K562 (cell line): ENCODE results near the gene AP3S1. TPM values are rescaled to one million over a fixed set of nuclear protein-coding genes. Genes with fewer than 3 reads are reported as not detected.

ENCODE experiments used
- ATAC-seq: fragments of 200-7000 bp; cut with Tn5 transposase; 3 replicates; pipeline ENCODE4 v1.9.1; 2020; ENCODE audit warnings: moderate library complexity
- BruUV-seq: library from RNA; stranded (reverse); fragments of 400-500 nt; replicated peaks from 2 replicates; lab custom pipeline; 2021; lab: Mats Ljungman, UMichigan
- CTCF ChIA-PET: fragments of 300-600 bp; formaldehyde crosslinking; extraction: SDS; loops from one replicate; lab custom pipeline; 2021; ENCODE audit warnings: low intra/inter-chr PET ratio; lab: Yijun Ruan, JAX
- POLR2A ChIA-PET: fragments of 300-600, 350-650 bp; sonication (Branson Sonifier 250); formaldehyde crosslinking; extraction: SDS; loops from one replicate; lab custom pipeline; 2021; ENCODE audit warnings: antibody characterized with exemption, inconsistent platforms; lab: Yijun Ruan, JAX
- DNase-seq, 4 experiments: peaks; one replicate each; pipeline versions ENCODE4 v3.0.0 to v3.0.0-alpha.2; 2011 to 2018; ENCODE audit warnings: low spot score in 3 of 4, mixed read lengths in 3 of 4; ENCODE audit errors: extremely low read depth in 1 of 4
- FAIRE-seq: peaks from 2 replicates; lab custom pipeline; 2011; peaks lifted over from hg19 to GRCh38; lab: Jason Lieb, UNC
- H2AFZ ChIP-seq: 2 replicates; pipeline ENCODE4 v1.6.0; 2011; ENCODE audit warnings: low read depth, low read length, control low read depth, inconsistent platforms
- H3K27ac ChIP-seq: fragments of 200-600 bp; 3 replicates; pipeline ENCODE4 v1.8.0; 2011; ENCODE audit warnings: low read depth, mild to moderate bottlenecking, control low read depth, inconsistent platforms, low read length, moderate library complexity, mixed read lengths; ENCODE audit errors: extremely low read depth
- H3K27me3 ChIP-seq, 2 experiments: fragments of 300-600 bp in 1 of 2; 2 replicates in 1 of 2; 3 replicates in 1 of 2; pipeline versions ENCODE4 v1.6.0 to v1.8.0; 2011; ENCODE audit warnings: inconsistent platforms in 2 of 2, low read length in 2 of 2, mild to moderate bottlenecking in 1 of 2, mixed read lengths in 1 of 2, moderate library complexity in 1 of 2; ENCODE audit not compliant: control insufficient read depth in 2 of 2, insufficient read depth in 2 of 2
- H3K36me3 ChIP-seq: fragments of 300-600 bp; 3 replicates; pipeline ENCODE4 v1.8.0; 2011; ENCODE audit warnings: mild to moderate bottlenecking, low read length, inconsistent platforms; ENCODE audit not compliant: control insufficient read depth, insufficient read depth
- H3K4me1 ChIP-seq, 2 experiments: fragments of 200-600 bp in 1 of 2; replicated peaks in 1 of 2; 2 replicates in 1 of 2; 3 replicates in 1 of 2; pipeline versions ENCODE4 v1.5.1 to v1.8.0; 2011; ENCODE audit warnings: inconsistent platforms in 2 of 2, low read length in 2 of 2, mild to moderate bottlenecking in 1 of 2, mixed read lengths in 1 of 2, moderate library complexity in 1 of 2; ENCODE audit not compliant: control insufficient read depth in 2 of 2, insufficient read depth in 2 of 2
- H3K4me2 ChIP-seq: 2 replicates; pipeline ENCODE4 v1.6.1; 2011; ENCODE audit warnings: low read length, control low read depth, inconsistent platforms, mixed read lengths; ENCODE audit not compliant: insufficient read depth
- H3K4me3 ChIP-seq: fragments of 200-600 bp; sonication (generic), shearing (Covaris generic); 2 replicates; pipeline ENCODE4 v1.5.1; 2016; ENCODE audit warnings: control low read depth, inconsistent platforms
- H3K79me2 ChIP-seq: fragments of 200-600 bp; 3 replicates; pipeline ENCODE4 v1.8.0; 2011; ENCODE audit warnings: low read length, inconsistent platforms; ENCODE audit not compliant: control insufficient read depth, insufficient read depth
- H3K9ac ChIP-seq, 2 experiments: 2 replicates each; pipeline versions ENCODE4 v1.6.0 to v1.6.1; 2011; ENCODE audit warnings: low read depth in 2 of 2, low read length in 2 of 2, control low read depth in 1 of 2, inconsistent platforms in 1 of 2, mild to moderate bottlenecking in 1 of 2, mixed read lengths in 1 of 2; ENCODE audit not compliant: insufficient read depth in 1 of 2
- H3K9me1 ChIP-seq: one replicate; pipeline ENCODE4 v1.6.0; 2011; ENCODE audit warnings: inconsistent platforms, mild to moderate bottlenecking, low read length, moderate library complexity; ENCODE audit not compliant: control insufficient read depth, insufficient read depth
- H3K9me3 ChIP-seq: replicated peaks from 2 replicates; pipeline ENCODE4 v1.5.1; 2011; ENCODE audit warnings: low read depth, low read length, inconsistent platforms; ENCODE audit not compliant: control insufficient read depth, insufficient read depth
- H4K20me1 ChIP-seq: replicated peaks from 2 replicates; pipeline ENCODE4 v1.6.1; 2011; ENCODE audit warnings: low read length, inconsistent platforms, mixed read lengths; ENCODE audit not compliant: control insufficient read depth, insufficient read depth
- BACH1 ChIP-seq: fragments of 200-800 bp; sonication (Bioruptor generic); IDR thresholded peaks from 2 replicates; pipeline ENCODE4 v1.6.1; 2016; ENCODE audit warnings: missing genetic modification characterization, missing compliant biosample characterization
- CBX8 ChIP-seq: fragments of 200-600 bp; sonication (generic); IDR thresholded peaks from 2 replicates; pipeline ENCODE4 v1.6.1; 2012; ENCODE audit warnings: borderline replicate concordance, mixed run types, low read depth, mild to moderate bottlenecking, moderate library complexity, mixed read lengths, low read length, control low read depth, inconsistent platforms; ENCODE audit not compliant: poor library complexity, severe bottlenecking; ENCODE audit errors: extremely low read depth
- ETV6 ChIP-seq, 3 experiments: fragments of 150-350 bp in 1 of 3; sonication (generic) in 1 of 3; formaldehyde crosslinking in 1 of 3; IDR thresholded peaks; 2 replicates each; pipeline versions ENCODE4 v1.6.1 to v1.8.0; 2014 to 2022; ENCODE audit warnings: borderline replicate concordance in 2 of 3, low read depth in 2 of 3, antibody characterized with exemption in 1 of 3, low read length in 1 of 3, mild to moderate bottlenecking in 1 of 3, missing genetic modification reagents in 1 of 3
- MECOM ChIP-seq: fragments of 250-450 bp; sonication (Bioruptor Pico); IDR thresholded peaks from 2 replicates; pipeline ENCODE4 v1.8.0; 2022; ENCODE audit warnings: inconsistent platforms
- SETDB1 ChIP-seq: IDR thresholded peaks from one replicate; pipeline ENCODE4 v1.6.1; 2012; ENCODE audit warnings: low read length, control low read depth, inconsistent platforms
- SREBF1 ChIP-seq: fragments of 150-350 bp; IDR thresholded peaks from 2 replicates; pipeline ENCODE4 v1.6.1; 2014; ENCODE audit warnings: antibody characterized with exemption, low read depth, low read length, borderline replicate concordance
- SRSF3 ChIP-seq: fragments of 200-400 bp; formaldehyde crosslinking; IDR thresholded peaks from 2 replicates; pipeline ENCODE4 v1.6.1; 2016; ENCODE audit warnings: mild to moderate bottlenecking, low read length, moderate library complexity; ENCODE audit not compliant: insufficient read depth
- ZNF146 ChIP-seq: IDR thresholded peaks from one replicate; pipeline ENCODE4 v1.6.1; 2018; ENCODE audit warnings: missing compliant biosample characterization; ENCODE audit not compliant: unreplicated experiment
- ZNF23 ChIP-seq: fragments of 250-450 bp; sonication (Bioruptor Pico); IDR thresholded peaks from 2 replicates; pipeline ENCODE4 v1.4.0; 2020; ENCODE audit warnings: mild to moderate bottlenecking
- ZNF507 ChIP-seq: conservative IDR thresholded peaks from 2 replicates; pipeline ENCODE4 v1.6.1; 2017; ENCODE audit warnings: missing genetic modification characterization, missing compliant biosample characterization
- WGBS: fragments of 100-300 bp; shearing (Covaris generic); methylation state at CpG from one replicate; pipeline ENCODE4 v1.1.6; 2016; ENCODE audit warnings: low coverage, mixed read lengths; ENCODE audit not compliant: insufficient coverage; ENCODE audit errors: missing lambda C conversion rate; 5-methylcytosine and 5-hydroxymethylcytosine counted together
- in situ Hi-C: fragments of 300-500 bp; cut with MboI; formaldehyde crosslinking; loops from 4 replicates; pipeline ENCODE4 v1.15.0; 2018; ENCODE audit warnings: inconsistent platforms, mixed read lengths
- intact Hi-C: fragments of 100-400 bp; cut with micrococcal nuclease; formaldehyde crosslinking; loops from 2 replicates; pipeline ENCODE4 v1.14.2; 2022
- polyA plus RNA-seq, 8 experiments: library from polyadenylated mRNA; depleted of rRNA in 4 of 8; stranded (reverse) in 5 of 8; unstranded in 3 of 8; fragments of >200 nt; fragmentation: Nextera tagmentation in 2 of 8; fragmentation: Illumina TruSeq in 1 of 8; extraction: Ambion mirVana in 2 of 8; extraction: Trizol in 1 of 8; gene quantifications; 2 replicates each; pipeline versions ENCODE4 v1.2.1 to v1.2.3, GENCODE V29; 2011 to 2014; ENCODE audit warnings: inconsistent platforms in 1 of 8, missing spikeins in 1 of 8
- total RNA-seq, 7 experiments: library from RNA; depleted of rRNA in 6 of 7; stranded (reverse); fragments of >200 nt in 6 of 7; fragmentation: Illumina TruSeq in 2 of 7; extraction: Trizol in 2 of 7; gene quantifications; 2 replicates each; pipeline versions ENCODE4 v1.2.1 to v1.2.3, GENCODE V29; 2011 to 2021; ENCODE audit warnings: low replicate concordance in 1 of 7
- TF ChIP-seq, protein P1 (sequence below): sonication (generic); formaldehyde crosslinking; IDR thresholded peaks from 2 replicates; pipeline ENCODE4 v1.9.0; 2022; ENCODE audit warnings: mild to moderate bottlenecking, missing genetic modification reagents
- TF ChIP-seq, protein P2 (sequence below): fragments of 450-650 bp; formaldehyde crosslinking; IDR thresholded peaks from 2 replicates; pipeline ENCODE4 v1.4.0; 2020; ENCODE audit warnings: mild to moderate bottlenecking
- TF ChIP-seq, protein P3 (sequence below): fragments of 450-650 bp; formaldehyde crosslinking; IDR thresholded peaks from 2 replicates; pipeline ENCODE4 v1.4.0; 2022; ENCODE audit warnings: missing genetic modification characterization

The AP3S1 gene
- total and polyA plus RNA-seq, 9 of the 15 experiments (the other 6 are each of a cell fraction or from before 2014, with no cell fraction given), result 46.1 to 106 (median 67.3) TPM

DNA sequence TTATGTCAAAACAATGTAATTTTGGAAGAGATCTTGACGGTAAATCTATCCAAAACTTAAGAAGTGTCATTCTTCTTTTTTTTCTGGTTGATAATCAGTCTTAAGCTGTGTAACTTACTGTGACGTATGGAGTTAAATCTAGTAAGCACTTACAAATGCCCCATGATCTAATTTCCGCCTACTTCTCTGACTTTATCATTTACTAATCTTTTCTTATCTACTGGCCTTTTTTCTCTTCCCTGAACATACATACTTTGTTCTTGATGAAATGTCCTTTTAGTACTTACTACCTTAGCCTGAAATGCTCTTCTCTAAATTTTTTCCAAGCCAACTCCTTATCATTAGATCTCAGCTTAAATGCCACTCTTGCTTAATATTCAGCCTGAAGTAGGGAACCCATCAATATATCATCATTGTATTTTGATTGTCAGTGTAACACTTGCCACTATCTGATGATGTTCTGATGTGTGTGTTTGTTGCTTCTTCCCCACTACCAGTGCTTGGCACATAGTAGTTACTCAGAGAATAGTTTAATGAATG, 27.6 kb downstream of the AP3S1 start:
- H3K27ac ChIP-seq, result no peak overlapping the region
- DNase-seq (no peak), FAIRE-seq (no peak)
- intact Hi-C loops, result no loop called here
- H3K4me2 ChIP-seq, result no peak overlapping the region
- no peak overlapping the region for H3K9ac ChIP-seq
- in situ Hi-C loops, result no loop called here
- peaks cover 8% of the 10 kb centered on the region; the same call in 2 of the 3 replicates for H3K36me3 ChIP-seq
- H3K79me2 ChIP-seq, result no peaks in the 10 kb centered on the region
- no peaks in the 10 kb centered on the region for H3K27me3 ChIP-seq
- BruUV-seq, result no TSS peak
- H3K4me3 ChIP-seq, result no peak overlapping the region
- H3K9me3 ChIP-seq, result no peaks in the 10 kb centered on the region
- no peaks in the 10 kb centered on the region for H3K9me1 ChIP-seq
- TF ChIP-seq SREBF1 (no peak), CBX8 (no peak), ZNF23 (CRISPR knock-in tag) (no peak), ZNF507 (no peak), SETDB1 (no peak), MECOM (CRISPR knock-in tag) (no peak), BACH1 (tag) (no peak), SRSF3 (no peak), ZNF146 (CRISPR knock-in tag) (no peak), ETV6 (IDR thresholded peaks at IDR 0.05; ENCODE audit: borderline replicate concordance in 1 of 2, low read depth in 2 of 2, low read length in 1 of 2) (no peak), ETV6 (CRISPR knock-in tag; IDR thresholded peaks at IDR 0.05; ENCODE audit: borderline replicate concordance) (no peak)
- TF ChIP-seq, protein P1, sequence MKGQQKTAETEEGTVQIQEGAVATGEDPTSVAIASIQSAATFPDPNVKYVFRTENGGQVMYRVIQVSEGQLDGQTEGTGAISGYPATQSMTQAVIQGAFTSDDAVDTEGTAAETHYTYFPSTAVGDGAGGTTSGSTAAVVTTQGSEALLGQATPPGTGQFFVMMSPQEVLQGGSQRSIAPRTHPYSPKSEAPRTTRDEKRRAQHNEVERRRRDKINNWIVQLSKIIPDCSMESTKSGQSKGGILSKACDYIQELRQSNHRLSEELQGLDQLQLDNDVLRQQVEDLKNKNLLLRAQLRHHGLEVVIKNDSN, result no peak
- TF ChIP-seq, protein P2, sequence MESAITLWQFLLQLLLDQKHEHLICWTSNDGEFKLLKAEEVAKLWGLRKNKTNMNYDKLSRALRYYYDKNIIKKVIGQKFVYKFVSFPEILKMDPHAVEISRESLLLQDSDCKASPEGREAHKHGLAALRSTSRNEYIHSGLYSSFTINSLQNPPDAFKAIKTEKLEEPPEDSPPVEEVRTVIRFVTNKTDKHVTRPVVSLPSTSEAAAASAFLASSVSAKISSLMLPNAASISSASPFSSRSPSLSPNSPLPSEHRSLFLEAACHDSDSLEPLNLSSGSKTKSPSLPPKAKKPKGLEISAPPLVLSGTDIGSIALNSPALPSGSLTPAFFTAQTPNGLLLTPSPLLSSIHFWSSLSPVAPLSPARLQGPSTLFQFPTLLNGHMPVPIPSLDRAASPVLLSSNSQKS, result no peak
- TF ChIP-seq, protein P3, sequence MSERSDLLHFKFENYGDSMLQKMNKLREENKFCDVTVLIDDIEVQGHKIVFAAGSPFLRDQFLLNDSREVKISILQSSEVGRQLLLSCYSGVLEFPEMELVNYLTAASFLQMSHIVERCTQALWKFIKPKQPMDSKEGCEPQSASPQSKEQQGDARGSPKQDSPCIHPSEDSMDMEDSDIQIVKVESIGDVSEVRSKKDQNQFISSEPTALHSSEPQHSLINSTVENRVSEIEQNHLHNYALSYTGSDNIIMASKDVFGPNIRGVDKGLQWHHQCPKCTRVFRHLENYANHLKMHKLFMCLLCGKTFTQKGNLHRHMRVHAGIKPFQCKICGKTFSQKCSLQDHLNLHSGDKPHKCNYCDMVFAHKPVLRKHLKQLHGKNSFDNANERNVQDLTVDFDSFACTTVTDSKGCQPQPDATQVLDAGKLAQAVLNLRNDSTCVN (CRISPR knock-in tag), result no peak
- TF ChIP-seq, all 486 proteins: peak for 0
- H4K20me1 ChIP-seq, result no peaks in the 10 kb centered on the region
- 80% methylated on average over 3 of the region's 3 CpGs for WGBS
- H3K4me1 ChIP-seq, result no peaks in the 10 kb centered on the region
- CTCF ChIA-PET, result no interaction called here
- POLR2A ChIA-PET, result interaction anchor here (0.9 kb wide), 1 partner anchor 12 kb away, joined by 3 read pairs; no protein-coding TSS in a partner anchor
- no peak overlapping the region for H2AFZ ChIP-seq
- no peak for ATAC-seq
